Activated T-cell treated with anti-CD3 and anti-CD28 coated beads for 1 hour (primary cell): ENCODE data around the gene OR5B21.

Source experiments
- DNase-seq: peaks from one replicate; pipeline ENCODE4 v3.0.0-alpha.2; 2020; ENCODE audit warnings: low read depth

The OR5B21 gene

GRCh38 chr11:58493676-58494075 lies 14.2 kb downstream of the OR5B21 start:
- DNase-seq = no peak

GRCh38 chr11:58490827-58491226 lies 17.1 kb downstream of the OR5B21 start:
- no peak for DNase-seq

- no peak for DNase-seq
Observed at GRCh38 chr11:58487170-58487569, 20.7 kb downstream of the OR5B21 start.

GRCh38 chr11:58485961-58486360 lies 21.9 kb downstream of the OR5B21 start:
- DNase-seq = no peak

DNA sequence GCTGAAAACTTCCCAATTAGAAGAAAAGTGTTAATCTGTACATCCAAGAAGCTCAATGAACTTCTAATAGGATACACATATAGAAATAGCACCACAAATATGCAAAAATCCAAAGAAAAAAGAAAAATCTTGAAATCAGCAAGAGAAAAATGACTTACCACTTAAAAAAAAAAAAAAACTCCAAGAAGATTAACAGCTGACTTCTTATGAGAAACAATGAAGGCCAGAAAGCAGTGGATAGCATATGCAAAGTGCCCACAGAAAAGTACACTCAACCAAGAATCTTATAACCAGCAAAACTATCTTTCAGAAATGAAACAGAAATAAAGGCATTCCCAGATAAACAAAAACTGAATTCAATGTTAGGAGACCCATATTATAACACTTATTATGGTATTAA lies 36.0 kb downstream of the OR5B21 start:
- no peak for DNase-seq

- DNase-seq = no peak
Observed at GRCh38 chr11:58466293-58466692, 41.6 kb downstream of the OR5B21 start.

DNA sequence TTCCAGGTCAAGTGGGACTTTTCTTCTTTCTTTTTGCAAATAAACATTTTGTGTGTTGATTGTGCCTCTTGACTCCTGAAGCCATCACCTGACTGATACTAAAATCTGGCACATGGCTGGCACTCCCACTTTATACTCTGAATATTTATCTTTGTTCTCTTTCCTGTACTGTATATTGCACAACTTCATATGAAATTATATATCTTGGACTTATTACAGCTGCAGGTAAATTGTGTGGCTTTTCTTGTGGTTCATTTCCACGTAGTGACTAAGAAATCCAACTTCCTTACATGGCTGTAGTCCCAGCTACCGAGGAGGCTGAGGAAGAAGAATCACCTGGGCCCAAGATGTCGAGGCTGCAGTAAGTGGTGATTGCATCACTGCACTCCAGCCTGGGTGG lies 42.2 kb downstream of the OR5B21 start:
- DNase-seq = no peak
